ENCODE measurements around the gene FRG2.

- TF ChIP-seq, protein P1, sequence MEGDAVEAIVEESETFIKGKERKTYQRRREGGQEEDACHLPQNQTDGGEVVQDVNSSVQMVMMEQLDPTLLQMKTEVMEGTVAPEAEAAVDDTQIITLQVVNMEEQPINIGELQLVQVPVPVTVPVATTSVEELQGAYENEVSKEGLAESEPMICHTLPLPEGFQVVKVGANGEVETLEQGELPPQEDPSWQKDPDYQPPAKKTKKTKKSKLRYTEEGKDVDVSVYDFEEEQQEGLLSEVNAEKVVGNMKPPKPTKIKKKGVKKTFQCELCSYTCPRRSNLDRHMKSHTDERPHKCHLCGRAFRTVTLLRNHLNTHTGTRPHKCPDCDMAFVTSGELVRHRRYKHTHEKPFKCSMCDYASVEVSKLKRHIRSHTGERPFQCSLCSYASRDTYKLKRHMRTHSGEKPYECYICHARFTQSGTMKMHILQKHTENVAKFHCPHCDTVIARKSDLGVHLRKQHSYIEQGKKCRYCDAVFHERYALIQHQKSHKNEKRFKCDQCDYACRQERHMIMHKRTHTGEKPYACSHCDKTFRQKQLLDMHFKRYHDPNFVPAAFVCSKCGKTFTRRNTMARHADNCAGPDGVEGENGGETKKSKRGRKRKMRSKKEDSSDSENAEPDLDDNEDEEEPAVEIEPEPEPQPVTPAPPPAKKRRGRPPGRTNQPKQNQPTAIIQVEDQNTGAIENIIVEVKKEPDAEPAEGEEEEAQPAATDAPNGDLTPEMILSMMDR (IDR thresholded peaks at IDR 0.05): no peak
- no peak for TF ChIP-seq POLR2AphosphoS5 (IDR thresholded peaks at IDR 0.05)
Observed at GRCh38 chr4:190018201-190018920, 8.7 kb downstream of the FRG2 start.
